Effector memory CD4-positive, alpha-beta T cell (primary cell): ENCODE results near the gene ATRNL1.

Experiments
- DNase-seq, 3 donors: peaks; one replicate each; pipeline ENCODE4 v3.0.0-alpha.2; 2020
- H3K27ac ChIP-seq: 2 replicates; pipeline ENCODE4 v1.7.0; 2013; ENCODE audit warnings: mild to moderate bottlenecking, low read length, moderate library complexity; ENCODE audit not compliant: insufficient read depth, poor library complexity, severe bottlenecking
- H3K27me3 ChIP-seq: replicated peaks from 2 replicates; pipeline ENCODE4 v1.7.0; 2013; ENCODE audit warnings: mild to moderate bottlenecking, low read length; ENCODE audit not compliant: insufficient read depth, control insufficient read depth, poor library complexity, severe bottlenecking
- H3K36me3 ChIP-seq: 2 replicates; pipeline ENCODE4 v1.7.0; 2013; ENCODE audit warnings: mild to moderate bottlenecking, low read length, moderate library complexity; ENCODE audit not compliant: control insufficient read depth, insufficient read depth
- H3K4me1 ChIP-seq: 2 replicates; pipeline ENCODE4 v1.7.0; 2013; ENCODE audit warnings: low read length, mild to moderate bottlenecking; ENCODE audit not compliant: control insufficient read depth, insufficient read depth, poor library complexity, severe bottlenecking
- H3K4me3 ChIP-seq: 2 replicates; pipeline ENCODE4 v1.7.0; 2013; ENCODE audit warnings: low read length, low read depth, mild to moderate bottlenecking; ENCODE audit not compliant: insufficient read depth, poor library complexity, severe bottlenecking
- H3K9me3 ChIP-seq: 2 replicates; pipeline ENCODE4 v1.7.0; 2013; ENCODE audit warnings: mild to moderate bottlenecking, low read length, moderate library complexity; ENCODE audit not compliant: control insufficient read depth

Gene ATRNL1

GRCh38 chr10:115937768-115938056 is 844.5 kb downstream of the ATRNL1 start:
- no peaks in the 10 kb centered on the region for H3K4me1 ChIP-seq
- H3K4me3 ChIP-seq = no peak overlapping the region
- H3K27me3 ChIP-seq = no peaks in the 10 kb centered on the region
- DNase-seq = no peak
- H3K27ac ChIP-seq = no peak overlapping the region
- H3K9me3 ChIP-seq = no peaks in the 10 kb centered on the region
- H3K36me3 ChIP-seq = no peaks in the 10 kb centered on the region

GRCh38 chr10:115939101-115939854 is 846.1 kb downstream of the ATRNL1 start:
- Histone ChIP-seq H3K27me3 (no peaks in the 10 kb centered on the region), H3K4me1 (no peaks in the 10 kb centered on the region), H3K9me3 (no peaks in the 10 kb centered on the region), H3K36me3 (no peaks in the 10 kb centered on the region), H3K27ac (no peak overlapping the region), H3K4me3 (no peak overlapping the region)
- no peak for DNase-seq

- H3K9me3 ChIP-seq = no peaks in the 10 kb centered on the region
These were observed 848.2 kb downstream of the ATRNL1 start for GRCh38 chr10:115941361-115941771.

GRCh38 chr10:115942101-115942500 is 848.9 kb downstream of the ATRNL1 start:
- no peaks in the 10 kb centered on the region for H3K4me1 ChIP-seq
- no peak for DNase-seq
- H3K9me3 ChIP-seq = no peaks in the 10 kb centered on the region
- no peaks in the 10 kb centered on the region for H3K27me3 ChIP-seq
- H3K4me3 ChIP-seq = no peak overlapping the region
- no peaks in the 10 kb centered on the region for H3K36me3 ChIP-seq
- no peak overlapping the region for H3K27ac ChIP-seq

More at GRCh38 chr10:115941361-115941771, 848.2 kb downstream of the ATRNL1 start:
- Histone ChIP-seq H3K4me3 (no peak overlapping the region), H3K27me3 (no peaks in the 10 kb centered on the region), H3K36me3 (no peaks in the 10 kb centered on the region), H3K27ac (no peak overlapping the region), H3K4me1 (no peaks in the 10 kb centered on the region)
- no peak for DNase-seq

- H3K4me1 ChIP-seq = no peaks in the 10 kb centered on the region
- no peak overlapping the region for H3K27ac ChIP-seq
- no peak for DNase-seq
- no peaks in the 10 kb centered on the region for H3K36me3 ChIP-seq
- no peaks in the 10 kb centered on the region for H3K9me3 ChIP-seq
- H3K27me3 ChIP-seq = no peaks in the 10 kb centered on the region
- H3K4me3 ChIP-seq = no peak overlapping the region
These were observed 851.4 kb downstream of the ATRNL1 start for GRCh38 chr10:115944538-115944937.

- no peaks in the 10 kb centered on the region for H3K4me1 ChIP-seq
- H3K4me3 ChIP-seq = no peak overlapping the region
- no peak overlapping the region for H3K27ac ChIP-seq
- no peak for DNase-seq
- no peaks in the 10 kb centered on the region for H3K36me3 ChIP-seq
- H3K9me3 ChIP-seq = no peaks in the 10 kb centered on the region
- H3K27me3 ChIP-seq = no peaks in the 10 kb centered on the region
These were observed 852.7 kb downstream of the ATRNL1 start for GRCh38 chr10:115945701-115946445.

- no peak overlapping the region for H3K27ac ChIP-seq
- no peaks in the 10 kb centered on the region for H3K9me3 ChIP-seq
- H3K27me3 ChIP-seq = no peaks in the 10 kb centered on the region
- no peaks in the 10 kb centered on the region for H3K4me1 ChIP-seq
- H3K4me3 ChIP-seq = no peak overlapping the region
- no peaks in the 10 kb centered on the region for H3K36me3 ChIP-seq
- no peak for DNase-seq
These were observed 853.9 kb downstream of the ATRNL1 start for GRCh38 chr10:115947104-115947503.

GRCh38 chr10:115948465-115948864 is 855.3 kb downstream of the ATRNL1 start:
- H3K4me3 ChIP-seq = no peak overlapping the region
- H3K27ac ChIP-seq = no peak overlapping the region
- no peak for DNase-seq
- H3K27me3 ChIP-seq = no peaks in the 10 kb centered on the region
- H3K36me3 ChIP-seq = no peaks in the 10 kb centered on the region
- no peaks in the 10 kb centered on the region for H3K4me1 ChIP-seq
- no peaks in the 10 kb centered on the region for H3K9me3 ChIP-seq

GRCh38 chr10:115949282-115949844 is 856.2 kb downstream of the ATRNL1 start:
- H3K36me3 ChIP-seq = no peaks in the 10 kb centered on the region
- H3K4me3 ChIP-seq = no peak overlapping the region
- no peak overlapping the region for H3K27ac ChIP-seq
- DNase-seq = no peak
- no peaks in the 10 kb centered on the region for H3K4me1 ChIP-seq
- H3K9me3 ChIP-seq = no peaks in the 10 kb centered on the region
- no peaks in the 10 kb centered on the region for H3K27me3 ChIP-seq

- no peaks in the 10 kb centered on the region for H3K4me1 ChIP-seq
- no peak overlapping the region for H3K27ac ChIP-seq
- no peaks in the 10 kb centered on the region for H3K36me3 ChIP-seq
- no peak for DNase-seq
- H3K4me3 ChIP-seq = no peak overlapping the region
- H3K27me3 ChIP-seq = no peaks in the 10 kb centered on the region
- no peaks in the 10 kb centered on the region for H3K9me3 ChIP-seq
These were observed 857.2 kb downstream of the ATRNL1 start for GRCh38 chr10:115950320-115950719.
